HG03442 (cell line): ENCODE measurements around the gene LECT2.

Experiments used
- ATAC-seq: cut with Tn5 transposase; IDR thresholded peaks from one replicate; pipeline ENCODE4 v1.9.1; 2021; ENCODE audit warnings: mild to moderate bottlenecking, moderate library complexity; ENCODE audit not compliant: unreplicated experiment

The LECT2 gene

DNA sequence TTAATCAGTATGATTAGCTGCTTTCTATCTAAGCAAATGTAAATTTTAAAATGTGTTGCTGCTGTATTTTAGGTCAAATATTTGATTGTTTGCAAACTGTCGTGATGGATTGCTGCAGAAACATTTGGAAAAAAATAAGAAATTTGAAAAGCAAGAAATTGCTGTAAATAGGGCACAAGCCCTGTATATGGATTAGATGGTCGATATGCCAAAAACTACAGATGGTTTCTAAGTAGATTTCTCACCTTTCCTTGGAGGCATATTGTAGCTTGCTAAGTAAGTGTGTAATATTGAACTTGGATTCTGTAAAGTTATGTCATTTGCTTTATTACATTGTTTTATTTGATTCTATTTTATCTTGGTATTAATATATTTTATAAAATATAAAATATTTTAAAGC, 13.1 kb downstream of the LECT2 start:
- ATAC-seq: no peak

GRCh38 chr5:135937245-135937911, 17.4 kb downstream of the LECT2 start:
- no peak for ATAC-seq

- no peak for ATAC-seq
Measured at GRCh38 chr5:135934939-135935338, 19.8 kb downstream of the LECT2 start.

DNA sequence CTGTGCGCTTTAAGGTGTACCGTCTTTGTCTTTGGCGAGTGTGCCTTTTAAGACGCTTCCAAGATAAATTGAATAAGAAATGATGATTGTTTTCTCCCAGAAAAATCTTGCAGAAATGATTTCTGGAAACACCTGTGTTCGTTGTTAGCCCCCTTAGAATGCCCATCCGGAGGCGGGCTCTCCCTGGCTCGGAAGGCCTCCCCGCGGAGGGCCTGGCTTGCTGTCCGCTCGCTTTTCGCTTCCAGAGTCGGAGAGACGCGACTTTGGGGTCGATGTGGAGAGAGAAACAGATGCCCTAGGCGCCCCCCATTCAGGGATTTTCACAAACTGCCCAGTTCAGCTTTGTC, 23.9 kb downstream of the LECT2 start:
- no peak for ATAC-seq

DNA sequence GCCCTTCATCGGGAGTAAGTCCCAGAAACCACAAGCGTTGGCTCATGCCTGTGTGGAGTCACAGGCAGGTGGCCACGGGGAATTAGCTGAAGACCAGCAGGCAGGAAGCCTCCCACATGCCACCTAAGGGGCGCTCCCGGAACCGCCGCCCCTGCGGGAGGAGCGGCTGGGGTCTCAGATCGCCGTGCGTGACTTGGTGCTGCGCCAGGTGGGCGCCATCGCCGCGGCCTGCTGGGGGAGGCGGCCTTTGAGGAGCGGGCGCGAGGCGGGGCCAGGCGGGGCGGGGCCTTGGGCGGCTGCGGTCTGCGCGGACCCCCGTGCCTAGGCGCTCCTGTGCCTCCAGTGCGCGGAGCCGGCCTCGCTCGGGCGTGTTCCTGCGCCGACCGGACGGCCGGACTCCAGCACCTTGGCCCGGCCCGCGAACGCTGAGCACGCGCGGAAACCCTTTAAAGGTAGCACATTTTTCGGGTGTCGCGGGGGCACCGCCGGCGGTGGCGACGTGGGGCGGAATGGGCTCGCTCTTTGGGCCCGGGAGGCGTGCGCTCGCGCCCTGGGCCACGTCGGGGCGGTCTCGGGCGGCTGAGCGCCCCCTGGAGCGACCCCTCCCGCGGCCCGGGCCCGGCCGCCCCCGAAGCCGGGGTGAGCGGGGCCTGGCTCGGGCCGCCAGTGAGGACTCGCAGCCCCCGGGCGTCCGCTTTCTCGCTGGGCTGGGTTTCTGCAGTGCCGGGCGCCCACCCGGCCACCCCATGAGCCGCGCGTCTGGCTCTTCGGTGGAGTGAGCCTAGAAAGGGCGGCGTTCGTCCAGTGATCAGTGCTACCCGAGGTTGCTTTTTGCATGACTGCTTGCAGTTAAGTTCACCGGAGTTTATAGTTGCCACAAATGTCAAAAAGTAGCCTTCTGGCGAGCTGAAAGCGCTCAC, 24.5 kb downstream of the LECT2 start:
- no peak for ATAC-seq

DNA sequence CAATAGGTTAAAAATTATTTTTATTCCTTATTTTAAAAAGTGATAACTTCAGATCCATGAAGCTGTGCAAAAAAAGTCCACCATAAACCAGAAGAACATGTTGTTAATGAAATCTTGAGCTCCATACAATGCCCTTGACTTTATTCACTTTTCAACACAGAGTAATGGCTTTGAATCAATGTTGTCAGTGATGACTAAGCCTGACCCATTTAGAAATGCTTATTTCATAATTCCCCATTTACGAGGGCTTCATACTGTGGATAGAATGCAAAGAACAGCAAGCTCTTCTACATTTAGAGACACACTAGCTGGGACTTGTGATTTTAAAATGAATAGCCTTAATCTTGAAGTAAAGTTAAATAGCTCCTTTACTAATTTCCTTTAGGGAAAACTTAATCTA, 33.4 kb downstream of the LECT2 start:
- ATAC-seq: no peak

- no peak for ATAC-seq
Measured at GRCh38 chr5:135920199-135920598, 34.6 kb downstream of the LECT2 start.

DNA sequence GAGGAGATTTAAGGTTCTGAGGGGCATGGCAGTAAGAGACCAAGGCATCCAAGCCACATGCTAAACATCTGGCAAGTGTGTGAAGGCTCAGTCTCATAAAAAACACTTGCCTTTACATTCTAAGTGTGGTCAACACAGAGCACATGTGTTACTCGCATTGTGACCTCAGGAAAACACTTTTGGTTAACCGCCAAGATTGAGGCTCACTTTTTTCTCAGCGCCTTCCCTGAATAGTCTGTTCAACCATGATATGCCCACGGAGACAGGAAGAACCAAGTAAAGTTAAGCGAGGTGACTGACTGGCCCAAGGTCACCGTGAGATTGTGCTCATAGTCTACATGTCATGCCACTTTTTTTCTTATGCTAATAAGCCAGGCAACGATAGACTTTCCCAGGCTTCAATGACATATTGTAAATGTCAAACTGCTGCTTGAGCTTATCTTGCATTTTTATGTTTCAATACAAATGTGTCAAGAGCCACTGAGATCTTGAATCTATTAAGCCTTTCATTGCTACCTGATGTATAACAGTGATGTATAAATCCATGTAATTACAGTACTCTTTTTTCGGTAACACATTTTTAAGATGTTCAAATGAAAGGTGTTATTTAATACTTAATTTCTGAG, 38.0 kb downstream of the LECT2 start:
- no peak for ATAC-seq

- no peak for ATAC-seq
Measured at GRCh38 chr5:135915466-135916001, 39.2 kb downstream of the LECT2 start.

DNA sequence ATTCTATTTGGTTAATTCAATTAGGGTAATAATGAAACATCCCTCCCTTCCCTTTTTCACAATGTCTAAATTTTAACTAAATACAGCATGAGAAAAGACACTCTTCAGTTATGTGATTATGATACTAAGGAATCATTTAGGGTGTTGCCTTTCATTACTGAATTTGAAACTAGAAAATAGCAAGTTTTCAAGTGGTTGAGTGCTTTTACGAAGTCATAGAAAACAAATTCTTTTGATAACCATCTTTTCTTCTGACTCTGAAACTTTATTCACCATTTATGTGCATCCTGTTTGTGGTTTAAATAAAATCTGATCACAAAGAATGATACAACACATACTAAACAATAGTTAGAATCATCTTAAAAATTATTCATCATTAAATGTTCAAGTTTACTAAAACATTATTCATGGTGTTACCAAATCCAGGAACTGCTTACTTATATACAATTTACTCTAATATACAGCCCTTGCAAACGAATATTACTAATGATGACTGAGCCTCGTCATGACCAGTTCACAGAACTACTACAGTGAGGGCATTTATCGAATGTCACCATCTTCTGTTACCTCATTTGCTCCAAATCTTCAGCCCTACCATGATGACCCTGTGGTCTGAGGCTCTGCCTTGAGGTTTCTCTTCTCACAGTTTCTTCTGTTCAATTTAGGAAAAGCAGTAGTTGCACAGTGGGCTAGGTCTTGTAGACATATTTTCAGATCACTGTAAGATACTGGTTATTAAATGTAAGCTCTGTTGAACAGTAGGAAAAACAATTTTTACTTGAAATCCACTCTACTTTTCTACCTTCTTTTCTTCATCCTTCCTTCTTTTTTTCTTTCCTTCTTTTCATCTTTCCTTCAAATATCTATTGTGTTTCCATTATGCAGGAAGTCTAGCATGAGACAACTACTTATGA, 40.8 kb downstream of the LECT2 start:
- ATAC-seq: no peak

GRCh38 chr5:135905144-135905543, 49.6 kb downstream of the LECT2 start:
- ATAC-seq: no peak

- ATAC-seq: no peak
Measured at GRCh38 chr5:135901633-135902032, 53.1 kb downstream of the LECT2 start.

GRCh38 chr5:135900276-135900675, 54.5 kb downstream of the LECT2 start:
- no peak for ATAC-seq

GRCh38 chr5:135898651-135899050, 56.1 kb downstream of the LECT2 start:
- ATAC-seq: no peak
